HS-5 (cell line): ENCODE measurements around the gene DNAJC3.
"Not testable (repeated sequence)": the region's sequence is repeated elsewhere in the genome, so short reads cannot be mapped to it uniquely, and the experiment has no call there.

Source experiments
- DNase-seq: peaks from one replicate; pipeline ENCODE4 v3.0.0-alpha.2; 2012; ENCODE audit warnings: low read depth

DNAJC3 gene

GRCh38 chr13:95676762-95677563 is at the start of gene DNAJC3:
Gene DNAJC3 (plus strand): TSS chr13:95677139. CDS start chr13:95677256, 117 bp downstream.
- peak; percentile 56 for DNase-seq

GRCh38 chr13:95627590-95627989 is 49.3 kb upstream of the DNAJC3 start:
- DNase-seq: no peak

GRCh38 chr13:95628488-95628887 is 48.5 kb upstream of the DNAJC3 start:
- DNase-seq: no peak

- DNase-seq: no peak
These were observed 47.9 kb upstream of the DNAJC3 start for GRCh38 chr13:95629071-95629470.

GRCh38 chr13:95630593-95630992 is 46.3 kb upstream of the DNAJC3 start:
- no peak for DNase-seq

GRCh38 chr13:95636853-95637252 is 40.1 kb upstream of the DNAJC3 start:
- no peak for DNase-seq

- no peak for DNase-seq
These were observed 35.5 kb upstream of the DNAJC3 start for GRCh38 chr13:95641291-95642027.

GRCh38 chr13:95642028-95642621 is 34.8 kb upstream of the DNAJC3 start:
- no peak for DNase-seq

GRCh38 chr13:95642999-95643398 is 33.9 kb upstream of the DNAJC3 start:
- no peak for DNase-seq

GRCh38 chr13:95643571-95643935 is 33.4 kb upstream of the DNAJC3 start:
- no peak for DNase-seq

- no peak for DNase-seq
These were observed 32.9 kb upstream of the DNAJC3 start for GRCh38 chr13:95643936-95644598.

- no peak for DNase-seq
These were observed 32.3 kb upstream of the DNAJC3 start, which contains the start of gene DZIP1 for GRCh38 chr13:95644601-95645052. Gene DZIP1 (minus strand): TSS chr13:95644706. CDS start chr13:95642029, 2,677 bp downstream.

- no peak for DNase-seq
These were observed 29.6 kb upstream of the DNAJC3 start for GRCh38 chr13:95647321-95647720.

- no peak for DNase-seq
These were observed 26.2 kb upstream of the DNAJC3 start for GRCh38 chr13:95650696-95651095.

GRCh38 chr13:95652244-95652764 is 24.6 kb upstream of the DNAJC3 start:
- DNase-seq: no peak

- DNase-seq: no peak
These were observed 24.1 kb upstream of the DNAJC3 start for GRCh38 chr13:95652821-95653220.

GRCh38 chr13:95656386-95657015 is 20.4 kb upstream of the DNAJC3 start:
- no peak for DNase-seq

GRCh38 chr13:95659500-95659899 is 17.4 kb upstream of the DNAJC3 start:
- no peak for DNase-seq

- DNase-seq: no peak
These were observed 15.9 kb upstream of the DNAJC3 start for GRCh38 chr13:95660981-95661581.

GRCh38 chr13:95667235-95667634 is 9.7 kb upstream of the DNAJC3 start:
- not testable (repeated sequence) for DNase-seq

- no peak for DNase-seq
These were observed 5.3 kb upstream of the DNAJC3 start for GRCh38 chr13:95671597-95671996.
